Endometrial microvascular endothelial cells (primary cell): Measurements from ENCODE around the gene OR51V1. TPM values are rescaled to one million over a fixed set of nuclear protein-coding genes. Genes with fewer than 3 reads are reported as not detected.
"Not testable (repeated sequence)": the region's sequence is repeated elsewhere in the genome, so short reads cannot be mapped to it uniquely, and the experiment has no call there.

ENCODE experiments used
- in situ Hi-C: cut with HindIII; loops from 2 replicates; pipeline ENCODE4 v1.10.0; 2017; ENCODE audit warnings: low sequenced_read_pairs, low pct_unique_long_range_greater_than_20kb; ENCODE audit errors: inconsistent ontology term
- total RNA-seq: library from RNA; depleted of rRNA; stranded (reverse); fragments of >200 nt; gene quantifications from one replicate; pipeline ENCODE4 v1.2.3, GENCODE V29; 2015; ENCODE audit errors: inconsistent ontology term

The OR51V1 gene
- total RNA-seq, 1 donor from 2014 or later, result not detected

DNA sequence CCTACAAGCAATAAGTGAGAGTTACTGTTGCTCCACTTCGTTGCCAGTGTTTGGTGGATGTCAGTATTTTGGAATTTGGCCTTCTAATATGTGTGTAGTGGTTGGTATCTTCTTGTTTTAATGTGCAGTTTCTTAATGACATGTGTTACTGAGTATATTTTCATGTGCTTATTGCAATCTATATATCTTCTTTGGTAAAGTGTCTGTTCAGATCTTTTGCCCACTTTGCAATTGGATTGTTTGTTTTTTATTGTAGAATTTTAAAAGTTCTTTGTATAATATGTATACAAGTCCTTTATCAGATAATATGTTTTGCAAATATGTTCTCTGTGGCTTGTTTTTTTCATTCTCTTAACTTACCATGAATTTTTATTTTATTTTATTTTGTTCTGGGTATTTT lies 7.7 kb downstream of the OR51V1 start:
- in situ Hi-C loops, result no loop called here

DNA sequence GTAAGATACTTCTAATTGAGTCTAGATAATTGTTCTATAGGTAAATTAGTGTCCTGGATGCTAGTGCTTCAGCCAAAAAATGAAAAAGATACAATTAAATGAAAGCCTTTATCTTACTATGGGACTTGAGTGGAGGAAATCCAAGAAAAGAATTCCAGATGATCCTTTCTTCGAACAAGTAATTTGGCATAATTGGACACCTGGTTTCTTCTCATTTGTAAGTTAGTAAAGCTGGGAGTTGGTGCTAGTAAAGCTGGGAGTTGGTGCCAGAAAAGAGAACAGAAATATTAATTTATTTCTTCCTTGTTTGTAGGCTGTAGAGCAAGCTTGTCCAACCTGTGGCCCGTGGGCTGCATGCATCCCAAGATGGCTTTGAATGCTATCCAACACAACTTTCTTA lies 12.3 kb downstream of the OR51V1 start:
- in situ Hi-C loops, result no loop called here

DNA sequence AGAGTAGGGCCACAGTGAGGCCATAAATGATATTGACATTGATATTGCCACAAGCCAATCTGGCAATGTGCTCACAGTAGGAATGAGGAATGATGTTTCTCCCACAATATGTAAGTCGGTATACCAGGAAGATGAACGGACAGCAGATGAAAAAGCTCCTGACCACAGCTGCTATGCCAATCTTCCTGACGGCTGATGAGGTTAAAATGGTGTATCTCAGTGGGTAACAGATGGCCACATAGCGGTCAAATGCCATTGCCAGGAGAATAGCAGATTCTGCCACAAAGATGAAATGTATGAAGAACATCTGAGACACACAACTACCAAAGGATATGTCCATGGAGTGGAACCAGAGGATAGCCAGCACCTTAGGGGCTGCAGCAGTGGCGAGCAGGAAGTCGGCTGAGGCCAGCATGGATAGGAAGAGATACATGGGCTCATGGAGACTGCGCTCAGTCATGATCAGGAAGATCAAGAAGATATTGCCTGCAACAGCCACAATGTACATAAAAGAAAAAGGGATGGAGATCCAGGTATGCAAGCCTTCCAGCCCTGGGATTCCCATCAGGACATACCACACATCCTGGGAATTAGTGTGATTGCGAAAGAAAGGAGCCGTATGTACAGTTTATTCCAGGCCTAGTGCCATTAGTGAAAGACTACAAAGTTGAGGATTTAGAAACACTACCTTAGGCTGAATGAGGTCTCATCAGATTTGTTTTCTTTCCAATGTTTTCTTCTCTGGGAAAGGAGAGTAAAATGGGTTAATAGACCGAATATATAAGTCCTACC lies 22.2 kb downstream of the OR51V1 start:
- in situ Hi-C loops, result no loop called here

DNA sequence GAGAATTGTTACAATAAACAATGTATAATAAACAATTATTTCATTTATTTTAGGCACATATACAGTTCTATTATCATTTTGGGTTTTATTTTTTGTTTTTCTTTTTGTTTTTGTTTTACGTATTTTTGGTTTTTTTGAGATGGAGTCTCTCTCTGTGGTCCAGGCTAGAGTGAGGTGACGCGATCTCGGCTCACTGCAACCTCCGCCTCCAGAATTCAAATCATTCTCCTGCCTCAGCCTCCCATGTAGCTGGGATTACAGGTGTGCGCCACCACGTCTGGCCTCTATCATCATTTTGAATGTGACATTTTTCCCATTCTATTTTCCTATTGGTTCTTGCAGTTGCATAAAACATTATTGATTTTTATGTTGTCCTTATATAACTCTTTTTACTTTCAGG lies 25.5 kb downstream of the OR51V1 start:
- in situ Hi-C loops, result no loop called here

DNA sequence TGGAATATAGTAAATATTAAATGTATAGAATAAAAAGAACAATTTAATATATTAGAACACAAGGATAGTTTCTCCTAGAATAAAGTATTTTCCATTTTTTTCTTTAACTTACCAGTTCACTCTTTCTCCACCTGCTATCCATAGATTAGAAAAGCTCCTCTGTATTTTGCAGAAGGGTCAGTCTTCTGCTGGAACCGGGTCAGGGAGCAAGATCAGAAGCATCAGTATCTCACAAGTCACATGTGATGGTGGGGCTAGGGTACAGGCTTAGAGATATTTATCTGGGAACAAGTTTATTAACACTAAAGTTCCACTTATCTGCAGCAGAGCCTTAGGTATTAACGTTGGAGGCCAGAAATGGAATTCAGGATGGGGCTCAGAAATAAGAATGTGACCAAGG lies 28.6 kb downstream of the OR51V1 start:
- in situ Hi-C loops, result no loop called here

DNA sequence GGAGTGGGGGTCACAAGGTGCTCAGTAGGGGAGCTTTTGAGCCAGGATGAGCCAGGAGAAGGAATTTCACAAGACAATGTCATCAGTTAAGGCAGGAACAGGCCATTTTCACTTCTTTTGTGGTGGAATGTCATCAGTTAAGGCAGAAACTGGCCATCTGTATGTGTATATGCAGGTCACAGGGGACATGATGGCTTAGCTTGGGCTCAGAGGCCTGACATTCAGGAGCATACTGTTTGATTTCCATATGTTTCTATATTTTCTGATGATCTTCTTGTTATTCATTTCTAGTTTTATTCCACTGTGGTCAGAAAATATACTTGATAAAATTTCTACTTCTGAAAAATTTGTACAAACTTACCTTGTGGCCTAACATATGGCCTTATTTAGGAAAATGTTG lies 34.6 kb downstream of the OR51V1 start:
- in situ Hi-C loops, result not testable (repeated sequence)

DNA sequence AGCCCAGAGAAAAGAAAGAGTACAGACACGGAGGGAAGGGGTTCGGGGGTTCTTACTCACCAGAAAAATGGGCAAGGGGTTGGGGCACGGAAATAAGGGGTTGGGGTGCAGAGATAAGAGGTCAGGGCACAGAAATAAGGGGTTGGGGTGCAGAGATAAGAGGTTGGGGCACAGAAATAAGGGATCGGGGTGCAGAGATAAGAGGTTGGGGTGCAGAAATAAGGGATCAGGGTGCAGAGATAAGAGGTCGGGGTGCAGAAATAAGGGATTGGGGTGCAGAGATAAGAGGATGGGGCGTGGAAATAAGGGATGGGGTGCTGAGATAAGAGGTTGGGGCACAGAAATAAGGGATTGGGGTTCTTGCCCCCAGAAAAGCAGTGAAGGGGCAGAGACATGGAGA lies 35.7 kb downstream of the OR51V1 start:
- in situ Hi-C loops, result not testable (repeated sequence)

DNA sequence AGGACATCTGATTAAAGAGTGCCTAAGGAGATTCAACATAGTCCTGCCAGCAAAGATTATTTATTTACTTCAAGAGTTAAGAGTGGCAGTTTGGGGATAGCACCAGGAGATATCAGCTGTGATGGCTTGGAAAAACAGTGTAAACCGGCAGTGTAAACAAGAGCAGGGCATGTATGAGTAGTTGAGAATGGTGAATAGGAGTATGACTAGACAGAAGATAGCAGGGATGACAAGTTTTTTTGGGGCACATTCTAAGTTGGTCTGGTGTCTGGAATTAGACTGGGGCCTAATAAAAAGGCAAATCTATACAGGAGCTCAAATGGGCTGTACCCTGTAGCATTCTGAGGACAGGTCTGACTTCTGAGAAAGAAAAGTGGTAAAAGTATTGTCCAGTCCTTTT lies 39.4 kb downstream of the OR51V1 start:
- in situ Hi-C loops, result not testable (repeated sequence)

DNA sequence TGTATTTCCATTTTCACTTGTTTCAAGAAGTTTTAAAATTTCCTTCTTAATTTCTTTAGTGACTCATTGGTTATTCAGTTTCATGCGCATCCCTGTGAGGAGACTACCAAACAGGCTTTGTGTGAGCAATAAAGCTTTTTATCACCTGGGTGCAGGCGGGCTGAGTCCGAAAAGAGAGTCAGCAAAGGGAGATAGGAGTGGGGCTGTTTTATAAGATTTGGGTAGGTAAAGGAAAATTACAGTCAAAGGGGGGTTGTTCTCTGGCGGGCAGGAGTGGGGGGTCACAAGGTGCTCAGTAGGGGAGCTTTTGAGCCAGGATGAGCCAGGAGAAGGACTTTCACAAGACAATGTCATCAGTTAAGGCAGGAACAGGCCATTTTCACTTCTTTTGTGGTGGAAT lies 40.3 kb downstream of the OR51V1 start:
- in situ Hi-C loops, result not testable (repeated sequence)

DNA sequence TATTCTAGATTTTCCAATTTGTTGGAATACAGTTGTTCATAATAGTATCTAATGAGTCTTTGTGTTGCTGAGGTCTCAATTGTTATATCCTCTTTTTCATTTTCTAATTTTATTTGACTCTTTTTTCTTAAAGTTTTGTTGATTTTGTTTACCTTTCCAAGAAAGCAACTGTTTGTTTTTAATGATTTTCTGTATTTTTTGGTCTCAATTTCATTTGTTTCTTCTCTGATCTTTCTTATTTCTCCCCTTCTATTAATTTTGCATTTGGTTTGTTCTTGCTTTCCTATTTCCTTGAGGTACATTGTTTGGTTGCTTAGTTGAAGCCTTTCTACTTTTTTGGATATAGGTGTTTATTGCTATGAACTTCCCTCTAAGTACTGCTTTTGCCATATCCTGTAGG lies 40.7 kb downstream of the OR51V1 start:
- in situ Hi-C loops, result no loop called here

DNA sequence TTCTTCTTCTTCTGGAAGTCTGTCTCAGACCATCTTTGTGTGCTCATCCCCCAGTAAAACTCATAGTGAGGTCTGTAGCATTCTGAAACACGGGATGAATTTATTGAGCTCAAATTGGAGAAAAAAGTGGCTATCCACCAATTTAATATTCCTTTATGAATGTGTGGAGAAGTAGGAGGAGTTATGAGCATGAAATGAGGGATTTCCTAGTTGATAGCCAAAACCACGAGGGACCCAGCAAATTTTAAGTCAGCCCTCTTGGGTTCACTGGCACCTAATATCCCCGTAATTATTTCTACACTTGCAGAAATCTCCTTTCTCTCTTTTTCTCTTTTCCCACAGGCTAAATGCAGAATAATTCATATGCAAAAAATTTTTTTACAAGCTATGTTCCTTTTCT lies 45.8 kb downstream of the OR51V1 start, which contains the start of gene OR52A1:
OR52A1 (minus strand) TSS at position 101 of the 400 bp plus-strand sequence. CDS start 2,388 bp downstream, outside the sequence.
- in situ Hi-C loops, result no loop called here

DNA sequence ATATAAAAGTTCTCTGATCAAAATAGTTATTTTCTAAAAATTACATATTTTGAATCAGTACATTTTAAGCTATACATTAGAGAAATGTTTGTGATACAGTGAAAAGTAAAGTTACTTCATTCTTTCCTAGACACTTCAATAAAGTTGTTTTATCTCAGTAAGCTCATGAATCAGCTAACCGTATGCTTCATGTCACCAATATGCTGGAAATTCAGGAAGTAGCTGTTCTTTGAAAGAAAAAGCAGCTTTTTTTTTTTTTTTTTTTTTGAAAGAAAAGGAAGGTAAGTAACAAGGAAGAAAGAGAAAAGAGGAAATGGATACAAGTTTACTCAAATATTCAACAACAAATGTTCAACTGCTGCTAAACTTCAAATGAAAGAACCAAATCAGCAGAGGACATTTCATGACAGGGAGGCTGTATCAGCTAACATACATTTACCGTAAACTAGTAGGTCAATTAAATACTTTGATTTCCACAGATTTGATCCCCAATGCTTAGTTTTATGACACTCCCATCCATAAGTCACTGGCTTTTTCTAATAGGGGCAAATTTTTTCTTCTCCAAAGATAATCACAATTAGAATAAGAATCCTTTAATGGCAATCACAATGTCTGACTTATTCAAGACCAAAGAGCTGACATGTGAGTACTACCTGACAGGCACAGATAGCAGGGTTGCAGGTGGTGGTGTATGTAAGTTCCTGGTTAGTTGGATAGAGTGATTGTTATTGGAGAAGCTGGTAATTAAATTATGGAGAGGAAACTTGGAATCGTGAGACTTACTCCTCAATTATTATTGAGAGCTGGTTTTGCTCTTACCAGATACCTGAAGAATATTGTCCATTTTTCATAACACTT lies 46.7 kb downstream of the OR51V1 start:
- in situ Hi-C loops, result no loop called here

DNA sequence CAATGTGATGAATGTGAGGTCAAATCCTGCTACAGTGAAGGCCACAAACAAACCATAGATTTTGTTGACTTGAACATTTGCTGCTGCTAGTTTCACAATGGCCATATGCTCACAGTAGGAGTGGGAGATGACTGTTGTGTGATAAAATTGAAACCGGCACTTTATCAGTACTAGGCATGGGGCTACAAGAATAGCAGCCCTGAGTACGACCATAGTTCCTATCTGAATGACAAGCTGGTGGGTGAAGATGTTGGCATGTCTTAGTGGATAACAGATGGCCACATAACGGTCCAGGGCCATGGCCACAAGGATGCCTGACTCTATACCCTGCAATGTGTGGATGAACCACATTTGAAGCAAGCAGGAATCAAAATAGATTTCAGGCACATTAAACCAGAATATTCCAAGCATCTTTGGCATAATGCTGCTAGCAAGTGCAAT lies 48.7 kb downstream of the OR51V1 start:
- in situ Hi-C loops, result no loop called here

Other genes starting within 250 kb of the OR51V1 start
- gene OR51A2, start 245.0 kb downstream of the OR51V1 start, total RNA-seq, result not detected
- gene OR51L1, start 205.8 kb downstream of the OR51V1 start, total RNA-seq, result not detected
- not detected for gene OR52J3, start 154.2 kb downstream of the OR51V1 start, total RNA-seq
- not detected for gene OR52E2, start 141.1 kb downstream of the OR51V1 start, total RNA-seq
- not detected for gene OR52E1, start 131.1 kb downstream of the OR51V1 start, total RNA-seq
- not detected for gene OR52A5, start 62.3 kb downstream of the OR51V1 start, total RNA-seq
- not detected for gene OR52A1, start 45.9 kb downstream of the OR51V1 start, total RNA-seq
- not detected for gene HBB, start 26.4 kb upstream of the OR51V1 start, total RNA-seq
- not detected for gene HBD, start 33.8 kb upstream of the OR51V1 start, total RNA-seq
- not detected for gene HBG1, start 49.2 kb upstream of the OR51V1 start, total RNA-seq
- not detected for gene HBG2, start 54.1 kb upstream of the OR51V1 start, total RNA-seq
- not detected for gene HBE1, start 69.3 kb upstream of the OR51V1 start, total RNA-seq
- not detected for gene OR51B4, start 101.3 kb upstream of the OR51V1 start, total RNA-seq
- gene OR51B2, start 123.6 kb upstream of the OR51V1 start, total RNA-seq, result not detected
- not detected for gene OR51B5, start 142.8 kb upstream of the OR51V1 start, total RNA-seq
- gene OR51B6, start 150.8 kb upstream of the OR51V1 start, total RNA-seq, result not detected
- not detected for gene OR51M1, start 183.1 kb upstream of the OR51V1 start, total RNA-seq
- gene OR51Q1, start 221.4 kb upstream of the OR51V1 start, total RNA-seq, result not detected
- not detected for gene OR51I1, start 240.8 kb upstream of the OR51V1 start, total RNA-seq
- gene OR51I2, start 248.6 kb upstream of the OR51V1 start, total RNA-seq, result not detected